A673 (cell line): ENCODE data around the gene WDHD1. TPM values are rescaled to one million over a fixed set of nuclear protein-coding genes. Genes with fewer than 3 reads are reported as not detected.

Source experiments
- BruUV-seq: library from RNA; stranded (reverse); fragments of 400-500 nt; replicated peaks from 2 replicates; lab custom pipeline; 2021; lab: Mats Ljungman, UMichigan
- CTCF ChIA-PET: fragments of 300-600 bp; sonication (Branson Sonifier 250); formaldehyde crosslinking; loops from one replicate; lab custom pipeline; 2022; ENCODE audit warnings: antibody characterized with exemption; lab: Charles Lee
- POLR2A ChIA-PET: fragments of 300-600 bp; sonication (Branson Sonifier 250); formaldehyde crosslinking; loops from one replicate; lab custom pipeline; 2022; ENCODE audit warnings: antibody characterized with exemption; ENCODE audit not compliant: low non-redundant PET; lab: Charles Lee
- DNase-seq: peaks from one replicate; pipeline ENCODE4 v3.0.0-alpha.2; 2015; ENCODE audit warnings: low spot score
- H3K27ac ChIP-seq: fragments of 200-600 bp; sonication (generic); 2 replicates; pipeline ENCODE4 v1.5.1; 2016; ENCODE audit warnings: mixed run types, low read depth, mild to moderate bottlenecking, mixed read lengths, antibody characterized with exemption, low read length; ENCODE audit not compliant: poor library complexity, severe bottlenecking
- H3K27me3 ChIP-seq: fragments of 200-600 bp; sonication (generic); replicated peaks from 2 replicates; pipeline ENCODE4 v1.6.1; 2017; ENCODE audit warnings: mixed run types, low read depth, mild to moderate bottlenecking, mixed read lengths, antibody characterized with exemption, low read length; ENCODE audit not compliant: insufficient read depth, poor library complexity
- H3K36me3 ChIP-seq: fragments of 200-600 bp; sonication (generic); 2 replicates; pipeline ENCODE4 v1.6.1; 2016; ENCODE audit warnings: mixed run types, mild to moderate bottlenecking, mixed read lengths, antibody characterized with exemption, low read length; ENCODE audit not compliant: insufficient read depth, poor library complexity, severe bottlenecking
- H3K4me1 ChIP-seq: fragments of 200-600 bp; sonication (generic); 2 replicates; pipeline ENCODE4 v1.6.1; 2017; ENCODE audit warnings: mixed run types, mild to moderate bottlenecking, mixed read lengths, antibody characterized with exemption, low read length; ENCODE audit not compliant: insufficient read depth, poor library complexity, severe bottlenecking
- H3K4me3 ChIP-seq: fragments of 200-600 bp; sonication (generic); 2 replicates; pipeline ENCODE4 v1.5.1; 2016; ENCODE audit warnings: low read depth, mixed run types, mild to moderate bottlenecking, mixed read lengths, low read length; ENCODE audit not compliant: poor library complexity, severe bottlenecking
- H3K9me3 ChIP-seq: fragments of 200-600 bp; sonication (generic); 2 replicates; pipeline ENCODE4 v1.6.1; 2016; ENCODE audit warnings: mixed run types, low read depth, mild to moderate bottlenecking, mixed read lengths, antibody characterized with exemption, low read length; ENCODE audit not compliant: poor library complexity, severe bottlenecking
- CTCF ChIP-seq: fragments of 300-800, 200-600 bp; sonication (generic); conservative IDR thresholded peaks from 2 replicates; pipeline ENCODE4 v1.5.1; 2017; ENCODE audit warnings: low read depth, mild to moderate bottlenecking, antibody characterized with exemption, low read length, moderate library complexity, mixed read lengths
- EZH2 ChIP-seq: fragments of 200-600 bp; sonication (generic); IDR thresholded peaks from 2 replicates; pipeline ENCODE4 v1.6.1; 2017; ENCODE audit warnings: borderline replicate concordance, low read depth, mild to moderate bottlenecking, mixed read lengths, antibody characterized with exemption, low read length; ENCODE audit not compliant: poor library complexity, severe bottlenecking
- intact Hi-C: fragments of 100-400 bp; cut with micrococcal nuclease; formaldehyde crosslinking; loops from one replicate; pipeline ENCODE4 v1.10.0; 2022; ENCODE audit not compliant: unreplicated experiment
- total RNA-seq: library from RNA; stranded (reverse); gene quantifications from 2 replicates; pipeline ENCODE4 v1.2.3, GENCODE V29; 2021

Gene WDHD1
- total RNA-seq, 1 experiment from 2014 or later: 52.7 TPM

DNA sequence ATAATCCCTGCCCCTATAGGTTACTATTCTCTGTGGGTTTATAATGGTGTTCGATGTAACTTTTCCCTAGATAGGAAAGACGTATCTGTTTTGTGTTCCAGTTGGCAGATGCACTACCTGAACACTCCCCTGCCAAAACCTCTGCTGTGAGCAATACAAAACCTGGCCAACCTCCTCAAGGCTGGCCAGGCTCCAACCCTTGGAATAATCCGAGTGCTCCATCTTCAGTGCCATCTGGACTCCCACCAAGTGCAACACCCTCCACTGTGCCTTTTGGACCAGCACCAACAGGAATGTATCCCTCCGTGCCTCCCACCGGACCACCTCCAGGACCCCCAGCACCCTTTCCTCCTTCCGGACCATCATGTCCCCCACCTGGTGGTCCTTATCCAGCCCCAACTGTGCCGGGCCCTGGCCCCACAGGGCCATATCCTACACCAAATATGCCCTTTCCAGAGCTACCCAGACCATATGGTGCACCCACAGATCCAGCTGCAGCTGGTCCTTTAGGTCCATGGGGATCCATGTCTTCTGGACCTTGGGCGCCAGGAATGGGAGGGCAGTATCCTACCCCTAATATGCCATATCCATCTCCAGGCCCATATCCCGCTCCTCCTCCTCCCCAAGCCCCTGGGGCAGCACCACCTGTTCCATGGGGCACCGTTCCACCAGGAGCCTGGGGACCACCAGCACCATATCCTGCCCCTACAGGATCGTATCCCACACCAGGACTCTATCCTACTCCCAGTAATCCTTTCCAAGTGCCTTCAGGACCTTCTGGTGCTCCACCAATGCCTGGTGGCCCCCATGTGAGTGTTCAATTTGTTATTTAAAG lies 35.8 kb upstream of the WDHD1 start:
- no TSS peak for BruUV-seq

GRCh38 chr14:55059333-55059732 lies 32.4 kb upstream of the WDHD1 start:
- CTCF ChIA-PET: interaction anchor here (0.5 kb wide), 1 partner anchor 31 kb away, joined by 6 read pairs; no protein-coding TSS in a partner anchor
- peaks cover 70% of the 10 kb centered on the region for H3K36me3 ChIP-seq
- POLR2A ChIA-PET: no interaction called here

More for the DNA sequence above, 35.8 kb upstream of the WDHD1 start:
- Histone ChIP-seq H3K27me3 (no peaks in the 10 kb centered on the region), H3K27ac (no peak overlapping the region), H3K36me3 (peaks cover 71% of the 10 kb centered on the region), H3K9me3 (no peaks in the 10 kb centered on the region), H3K4me3 (no peak overlapping the region), H3K4me1 (no peaks in the 10 kb centered on the region)
- intact Hi-C loops: no loop called here
- TF ChIP-seq CTCF (no peak), EZH2 (no peak)
- ChIA-PET POLR2A (no interaction called here), CTCF (no interaction called here)
- DNase-seq: no peak

DNA sequence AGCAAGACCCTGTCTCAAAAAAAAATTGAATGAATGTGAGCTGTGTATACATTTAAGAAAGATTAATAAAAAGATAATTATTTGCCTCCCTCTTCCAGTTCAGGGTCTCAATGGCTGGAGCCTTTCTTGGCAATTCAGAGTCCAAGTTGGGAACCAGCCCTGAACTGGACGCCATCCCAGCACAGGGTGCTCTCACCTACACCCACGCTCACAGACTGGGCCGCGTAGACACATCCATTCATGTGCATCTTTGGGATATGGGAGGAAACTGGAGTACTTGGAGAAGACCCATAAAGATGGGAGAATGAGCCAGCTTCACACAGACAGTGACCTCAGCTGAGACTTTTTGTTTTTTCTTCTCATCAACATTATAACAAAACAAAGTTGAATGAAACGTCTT lies 31.0 kb upstream of the WDHD1 start:
- no TSS peak for BruUV-seq
- peaks cover 21% of the 10 kb centered on the region for H3K4me1 ChIP-seq
- intact Hi-C loops: no loop called here
- no peak for DNase-seq
- no peak overlapping the region for H3K27ac ChIP-seq
- H3K9me3 ChIP-seq: no peaks in the 10 kb centered on the region
- POLR2A ChIA-PET: no interaction called here
- H3K4me3 ChIP-seq: no peak overlapping the region
- CTCF ChIA-PET: no interaction called here
- no peaks in the 10 kb centered on the region for H3K27me3 ChIP-seq
- no peak for TF ChIP-seq EZH2
- no peak for TF ChIP-seq CTCF
- peaks cover 66% of the 10 kb centered on the region for H3K36me3 ChIP-seq

More at GRCh38 chr14:55059333-55059732, 32.4 kb upstream of the WDHD1 start:
- no peak for TF ChIP-seq CTCF
- TF ChIP-seq EZH2: no peak
- Histone ChIP-seq H3K4me1 (peaks cover 8% of the 10 kb centered on the region), H3K4me3 (no peak overlapping the region), H3K9me3 (no peaks in the 10 kb centered on the region), H3K27me3 (no peaks in the 10 kb centered on the region), H3K27ac (no peak overlapping the region)
- BruUV-seq: no TSS peak
- intact Hi-C loops: no loop called here
- no peak for DNase-seq
